ENCODE measurements around the gene MYO5A.

GRCh38 chr15:52261026-52261425 is 267.7 kb downstream of the MYO5A start:
- no peak for TF ChIP-seq CTCF (conservative IDR thresholded peaks at IDR 0.05; ENCODE audit: low read length)
- TF ChIP-seq EZH2phosphoT487 (IDR thresholded peaks at IDR 0.05; ENCODE audit: borderline replicate concordance, low read depth, low read length): no peak
